SK-N-MC (cell line): Measurements from ENCODE around the gene GPR171.

Experiments used
- EZH2 ChIP-seq: fragments of 200-600 bp; sonication (generic); IDR thresholded peaks from one replicate; pipeline ENCODE4 v1.6.1; 2017; ENCODE audit warnings: antibody characterized with exemption
- FOXP2 ChIP-seq: optimal IDR thresholded peaks from 2 replicates; pipeline ENCODE3; 2011; ENCODE audit warnings: mild to moderate bottlenecking, moderate library complexity; ENCODE audit not compliant: insufficient read depth; ENCODE audit errors: extremely low read length, control extremely low read depth
- POLR2AphosphoS5 ChIP-seq: IDR thresholded peaks from 2 replicates; pipeline ENCODE4 v1.6.1; 2012; ENCODE audit warnings: mild to moderate bottlenecking, low read depth, low read length, borderline replicate concordance

- TF ChIP-seq EZH2 (no peak), FOXP2 (no peak), POLR2AphosphoS5 (no peak)
These were observed 16.0 kb upstream of the GPR171 start for GRCh38 chr3:151219056-151219455.
